Tibial nerve (tissue), 3 donors: ENCODE results near the gene USP37.

Source experiments
- POLR2A ChIP-seq, 2 donors: fragments of 450-650 bp; IDR thresholded peaks; one replicate each; pipeline ENCODE4 v1.6.1; 2017; ENCODE audit warnings: antibody characterized with exemption in 2 of 2, mild to moderate bottlenecking in 2 of 2, moderate library complexity in 2 of 2
- TF ChIP-seq, protein P1 (sequence below), 5 experiments: fragments of 200-600 bp in 3 of 5; fragments of 450-650 bp in 2 of 5; sonication (generic) in 3 of 5; IDR thresholded peaks; one replicate each; pipeline ENCODE4 v1.5.1; 2016 to 2019; ENCODE audit warnings: antibody characterized with exemption in 5 of 5, mild to moderate bottlenecking in 3 of 5, moderate library complexity in 2 of 5

DNA sequence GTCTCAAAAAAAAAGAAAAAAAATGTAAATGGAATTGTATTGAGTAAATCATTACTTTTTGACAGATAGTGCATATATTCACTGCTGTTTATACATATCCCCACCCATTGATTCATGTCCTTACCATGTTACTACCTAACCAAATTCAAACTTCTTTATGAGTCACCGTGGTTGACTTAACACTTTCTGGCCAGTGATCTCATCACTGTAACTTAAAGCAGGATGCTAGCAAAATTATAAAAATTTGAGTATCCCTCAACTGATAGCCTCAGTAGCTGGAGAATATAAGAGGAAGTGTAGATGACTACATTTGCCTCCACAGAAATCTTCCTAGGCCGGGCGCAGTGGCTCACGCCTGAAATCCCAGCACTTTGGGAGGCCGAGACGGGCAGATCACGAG is 13.9 kb upstream of the USP37 start:
- TF ChIP-seq POLR2A (IDR thresholded peaks at IDR 0.05): no peak
- TF ChIP-seq, protein P1, sequence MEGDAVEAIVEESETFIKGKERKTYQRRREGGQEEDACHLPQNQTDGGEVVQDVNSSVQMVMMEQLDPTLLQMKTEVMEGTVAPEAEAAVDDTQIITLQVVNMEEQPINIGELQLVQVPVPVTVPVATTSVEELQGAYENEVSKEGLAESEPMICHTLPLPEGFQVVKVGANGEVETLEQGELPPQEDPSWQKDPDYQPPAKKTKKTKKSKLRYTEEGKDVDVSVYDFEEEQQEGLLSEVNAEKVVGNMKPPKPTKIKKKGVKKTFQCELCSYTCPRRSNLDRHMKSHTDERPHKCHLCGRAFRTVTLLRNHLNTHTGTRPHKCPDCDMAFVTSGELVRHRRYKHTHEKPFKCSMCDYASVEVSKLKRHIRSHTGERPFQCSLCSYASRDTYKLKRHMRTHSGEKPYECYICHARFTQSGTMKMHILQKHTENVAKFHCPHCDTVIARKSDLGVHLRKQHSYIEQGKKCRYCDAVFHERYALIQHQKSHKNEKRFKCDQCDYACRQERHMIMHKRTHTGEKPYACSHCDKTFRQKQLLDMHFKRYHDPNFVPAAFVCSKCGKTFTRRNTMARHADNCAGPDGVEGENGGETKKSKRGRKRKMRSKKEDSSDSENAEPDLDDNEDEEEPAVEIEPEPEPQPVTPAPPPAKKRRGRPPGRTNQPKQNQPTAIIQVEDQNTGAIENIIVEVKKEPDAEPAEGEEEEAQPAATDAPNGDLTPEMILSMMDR (IDR thresholded peaks at IDR 0.05): no peak
